Stimulated activated CD8-positive, alpha-beta memory T cell treated with anti-CD3 and anti-CD28 coated beads, Interleukin-15, amount 100 ng/mL, for 4 hours (primary cell): ENCODE results near the gene RHD.
"Not testable (repeated sequence)": the region's sequence is repeated elsewhere in the genome, so short reads cannot be mapped to it uniquely, and the experiment has no call there.

Experiments used
- DNase-seq, 2 donors: peaks; one replicate each; pipeline ENCODE4 v3.0.0-alpha.2; 2020; ENCODE audit warnings: low read depth in 2 of 2

RHD gene

DNA sequence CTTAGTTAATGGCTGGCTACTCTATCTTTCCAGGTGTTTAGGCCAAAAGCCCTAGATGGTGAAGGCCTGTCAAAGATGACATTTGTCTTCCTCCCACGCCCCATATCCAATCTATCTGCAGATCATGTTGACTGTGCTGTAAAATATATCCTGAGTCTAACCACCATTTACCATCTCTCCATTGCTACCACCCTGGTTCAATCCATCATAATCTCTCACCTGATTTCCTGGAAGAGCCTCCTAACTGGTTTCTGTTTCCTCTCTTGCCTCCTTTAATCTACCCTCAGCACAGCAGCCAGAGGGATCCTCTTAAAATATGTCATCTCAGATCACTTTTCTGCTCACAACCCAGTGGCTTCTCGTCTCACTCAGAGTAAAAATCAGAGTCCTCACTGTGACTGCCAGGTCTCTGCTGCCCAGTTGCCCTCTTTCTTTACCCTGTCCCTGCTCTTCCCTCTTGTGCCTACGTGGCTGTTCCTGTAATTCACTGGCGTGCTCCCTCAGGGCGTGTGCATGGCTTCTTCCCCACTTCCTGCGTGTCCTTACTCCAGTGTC, 83.6 kb downstream of the RHD start:
- DNase-seq: no peak

DNA sequence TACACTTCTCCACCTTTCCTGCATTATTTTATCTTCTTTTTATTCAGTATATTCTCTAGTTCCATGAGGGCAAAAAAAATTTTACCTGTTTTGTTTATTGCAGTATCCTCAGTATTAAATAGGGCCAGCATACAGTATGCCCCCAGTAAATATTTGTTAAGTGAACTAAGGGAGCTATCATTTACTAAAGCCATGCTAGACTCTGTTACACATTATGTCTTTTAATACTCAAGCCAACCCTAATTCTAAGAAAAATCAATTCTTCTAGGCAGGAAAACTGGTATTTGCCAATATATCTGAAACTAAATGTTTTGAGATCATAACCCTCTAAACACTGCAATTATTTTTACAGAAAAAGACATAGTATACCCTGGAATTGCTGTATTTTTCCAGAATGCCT, 84.1 kb downstream of the RHD start:
- no peak for DNase-seq

DNA sequence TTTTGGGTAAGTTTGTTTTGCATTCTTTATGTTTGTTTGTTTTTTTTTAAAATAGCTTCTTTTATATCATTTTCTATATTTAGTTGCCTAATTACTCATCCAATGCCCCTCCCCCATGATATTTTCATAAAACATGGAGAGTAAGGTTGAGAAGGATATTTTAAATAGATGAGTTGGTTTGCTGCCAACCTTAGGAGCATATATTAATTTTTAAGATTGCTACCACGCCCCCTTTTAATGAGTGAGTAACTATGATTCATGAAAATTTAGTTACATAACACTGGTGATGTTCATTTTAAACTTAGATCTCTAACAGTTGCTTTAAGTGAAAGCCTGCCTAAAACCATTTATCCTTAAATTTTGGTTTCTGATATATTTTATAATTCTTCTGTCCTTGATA, 84.5 kb downstream of the RHD start:
- DNase-seq: no peak

- no peak for DNase-seq
Observed at GRCh38 chr1:25360596-25361581, 88.6 kb downstream of the RHD start.

DNA sequence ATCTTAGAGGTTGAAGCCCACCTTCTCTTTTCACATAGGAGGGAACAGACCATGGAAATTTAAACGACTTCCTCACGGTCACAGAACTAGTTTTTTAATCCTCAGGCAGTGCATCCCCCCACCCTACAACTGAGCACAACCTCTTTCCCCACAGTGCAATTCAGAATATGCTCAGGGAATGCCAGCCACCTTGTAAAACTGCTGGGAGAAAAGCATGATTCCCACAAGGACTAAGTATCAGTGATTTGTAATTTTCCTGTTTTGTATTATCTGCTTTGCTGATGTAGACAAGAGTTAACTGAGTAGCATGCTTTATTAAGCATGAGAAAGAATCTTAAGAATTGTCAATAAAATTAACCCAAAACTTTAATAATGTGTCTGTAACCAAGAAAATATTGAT, 89.6 kb downstream of the RHD start:
- DNase-seq: no peak

- DNase-seq: not testable (repeated sequence)
Observed at GRCh38 chr1:25362634-25363559, 90.6 kb downstream of the RHD start.

- no peak for DNase-seq
Observed at GRCh38 chr1:25369241-25369640, 96.9 kb downstream of the RHD start.

- not testable (repeated sequence) for DNase-seq
Observed at GRCh38 chr1:25369691-25370271, 97.5 kb downstream of the RHD start.

DNA sequence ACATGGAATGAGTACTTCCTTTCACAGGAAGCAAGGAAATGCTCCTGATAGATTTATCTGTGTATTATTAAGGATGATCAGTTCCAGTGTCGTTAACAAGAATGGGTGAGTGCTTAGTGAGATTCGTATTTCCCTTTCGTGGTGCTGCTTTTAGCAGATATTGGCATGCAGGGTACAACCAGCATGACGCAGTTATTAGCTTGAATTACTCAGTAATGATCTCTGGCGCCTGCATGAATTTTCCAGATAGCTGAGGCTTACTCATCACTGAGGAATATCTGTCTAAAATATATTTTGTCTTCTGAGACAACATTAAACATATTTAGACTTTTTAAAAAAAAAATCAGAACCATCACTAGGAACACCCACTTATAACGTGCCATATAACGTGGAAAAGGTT, 99.4 kb downstream of the RHD start:
- not testable (repeated sequence) for DNase-seq

- DNase-seq: not testable (repeated sequence)
Observed at GRCh38 chr1:25378367-25378766, 106.1 kb downstream of the RHD start.
